Measurements from ENCODE around the gene MS4A14.

The MS4A14 gene

DNA sequence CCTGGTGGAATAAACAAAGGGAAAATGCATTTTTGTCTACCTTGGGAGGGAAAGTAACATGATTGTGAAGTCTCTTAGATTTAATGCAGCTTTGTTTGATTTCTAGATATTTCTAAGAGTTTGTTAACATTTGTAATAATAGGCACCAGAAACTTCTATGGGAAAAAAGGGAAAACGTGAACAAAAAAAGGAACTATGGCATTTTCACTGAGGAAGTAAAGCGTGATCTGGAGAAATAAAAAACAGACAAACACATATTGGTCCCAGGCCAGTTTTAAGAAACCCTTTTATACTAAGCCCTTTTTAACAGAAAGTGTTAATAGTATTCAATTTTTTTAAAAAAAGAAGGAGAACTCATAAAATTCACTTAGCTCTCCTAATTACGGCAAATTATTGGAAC lies 24.9 kb upstream of the MS4A14 start:
- TF ChIP-seq, protein P1, sequence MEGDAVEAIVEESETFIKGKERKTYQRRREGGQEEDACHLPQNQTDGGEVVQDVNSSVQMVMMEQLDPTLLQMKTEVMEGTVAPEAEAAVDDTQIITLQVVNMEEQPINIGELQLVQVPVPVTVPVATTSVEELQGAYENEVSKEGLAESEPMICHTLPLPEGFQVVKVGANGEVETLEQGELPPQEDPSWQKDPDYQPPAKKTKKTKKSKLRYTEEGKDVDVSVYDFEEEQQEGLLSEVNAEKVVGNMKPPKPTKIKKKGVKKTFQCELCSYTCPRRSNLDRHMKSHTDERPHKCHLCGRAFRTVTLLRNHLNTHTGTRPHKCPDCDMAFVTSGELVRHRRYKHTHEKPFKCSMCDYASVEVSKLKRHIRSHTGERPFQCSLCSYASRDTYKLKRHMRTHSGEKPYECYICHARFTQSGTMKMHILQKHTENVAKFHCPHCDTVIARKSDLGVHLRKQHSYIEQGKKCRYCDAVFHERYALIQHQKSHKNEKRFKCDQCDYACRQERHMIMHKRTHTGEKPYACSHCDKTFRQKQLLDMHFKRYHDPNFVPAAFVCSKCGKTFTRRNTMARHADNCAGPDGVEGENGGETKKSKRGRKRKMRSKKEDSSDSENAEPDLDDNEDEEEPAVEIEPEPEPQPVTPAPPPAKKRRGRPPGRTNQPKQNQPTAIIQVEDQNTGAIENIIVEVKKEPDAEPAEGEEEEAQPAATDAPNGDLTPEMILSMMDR (IDR thresholded peaks at IDR 0.05; ENCODE audit: insufficient read depth, low read depth, low read length, missing control alignments) = no peak
- no peak for DNase-seq (ENCODE audit: low read depth)

DNA sequence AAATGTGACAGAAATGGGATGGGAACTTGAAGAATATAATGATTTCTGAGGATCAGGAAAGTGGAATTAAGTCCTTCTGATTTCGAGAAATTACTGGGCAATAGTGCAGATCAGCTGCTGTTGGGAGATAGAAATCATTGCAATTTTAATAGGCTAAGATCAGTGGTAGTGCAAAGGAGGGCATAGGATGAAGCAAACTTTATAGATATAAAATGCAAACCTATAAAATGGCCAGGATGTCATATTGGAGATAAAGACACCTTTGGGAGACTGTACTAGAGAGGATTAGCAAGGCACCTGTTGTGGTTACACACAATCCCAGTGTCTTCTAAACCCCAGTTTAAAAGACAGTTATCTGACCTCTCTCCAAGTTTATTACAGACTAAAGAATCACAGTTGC lies 24.4 kb upstream of the MS4A14 start:
- TF ChIP-seq, protein P1 (IDR thresholded peaks at IDR 0.05; ENCODE audit: insufficient read depth, low read depth, low read length, missing control alignments) = no peak

More for the DNA sequence above, 24.9 kb upstream of the MS4A14 start:
- H3K4me3 ChIP-seq (ENCODE audit: low read depth, low read length) = no peak overlapping the region

DNA sequence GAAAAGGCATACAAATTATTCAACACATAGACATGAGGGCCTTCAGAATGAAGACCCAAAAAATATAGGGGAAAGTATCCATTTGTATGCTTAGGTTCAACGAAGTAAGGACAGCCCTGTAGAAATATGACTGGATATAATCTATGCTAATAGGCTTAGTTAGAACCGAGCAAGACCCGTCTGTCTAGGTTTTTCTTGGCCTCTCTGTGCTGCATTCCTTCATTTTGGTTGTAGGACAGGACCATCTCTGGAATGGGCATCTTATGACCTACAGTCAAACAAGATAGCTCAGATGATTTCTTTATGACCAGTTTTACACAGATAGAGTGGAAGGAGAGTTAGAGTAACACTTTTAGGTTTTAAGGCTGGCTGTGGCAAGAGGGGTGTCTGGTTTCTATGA lies 23.5 kb upstream of the MS4A14 start:
- no peak for DNase-seq (ENCODE audit: low read depth)
- TF ChIP-seq, protein P1 (IDR thresholded peaks at IDR 0.05; ENCODE audit: insufficient read depth, low read depth, low read length, missing control alignments) = no peak
- no peak overlapping the region for H3K4me3 ChIP-seq (ENCODE audit: low read depth, low read length)

More for the DNA sequence above, 24.4 kb upstream of the MS4A14 start:
- H3K4me3 ChIP-seq (ENCODE audit: low read depth, low read length) = no peak overlapping the region
- DNase-seq (ENCODE audit: low read depth) = no peak

DNA sequence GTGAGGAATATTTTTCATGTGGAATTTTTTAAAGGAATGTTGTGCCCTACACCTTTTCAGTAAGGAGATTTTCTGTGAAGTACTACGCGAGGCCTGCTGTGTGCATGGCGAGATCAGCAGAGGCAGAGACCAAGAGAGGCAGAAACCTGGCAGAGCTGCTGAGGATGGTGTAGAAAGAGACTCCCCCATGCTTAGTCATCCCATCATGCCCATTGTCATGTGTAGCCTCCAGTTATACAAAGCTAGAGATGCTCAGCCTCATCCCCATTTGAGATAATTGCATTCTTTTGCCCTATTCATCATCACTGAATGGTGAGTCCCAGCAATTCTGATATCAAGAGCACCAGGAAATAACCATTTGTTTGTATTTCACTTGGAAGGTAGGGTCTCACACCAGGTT lies 20.9 kb upstream of the MS4A14 start:
- no peak for DNase-seq (ENCODE audit: low read depth)
- H3K4me3 ChIP-seq (ENCODE audit: low read depth, low read length) = no peak overlapping the region
- TF ChIP-seq, protein P1 (IDR thresholded peaks at IDR 0.05; ENCODE audit: insufficient read depth, low read depth, low read length, missing control alignments) = no peak

DNA sequence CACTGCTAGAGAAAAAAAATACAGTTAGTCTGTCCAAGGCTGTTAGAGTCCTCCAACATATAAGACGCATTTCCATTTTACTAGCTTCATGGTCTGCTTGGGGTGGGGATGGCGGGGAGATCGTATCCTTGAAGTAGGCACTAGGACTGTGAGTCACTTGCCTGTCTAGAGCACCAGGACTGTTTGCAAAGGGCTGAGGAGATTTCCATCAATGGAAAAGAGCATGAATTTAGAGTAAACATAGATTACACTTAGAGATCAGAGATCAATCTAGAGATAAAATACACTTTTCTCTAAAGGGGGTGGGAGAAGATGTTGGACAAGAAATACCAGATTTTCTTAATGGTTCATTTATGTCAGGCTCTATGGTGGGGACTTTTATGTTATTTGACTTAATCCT lies 19.7 kb upstream of the MS4A14 start:
- no peak for DNase-seq (ENCODE audit: low read depth)
- no peak overlapping the region for H3K4me3 ChIP-seq (ENCODE audit: low read depth, low read length)
- TF ChIP-seq, protein P1 (IDR thresholded peaks at IDR 0.05; ENCODE audit: insufficient read depth, low read depth, low read length, missing control alignments) = no peak

DNA sequence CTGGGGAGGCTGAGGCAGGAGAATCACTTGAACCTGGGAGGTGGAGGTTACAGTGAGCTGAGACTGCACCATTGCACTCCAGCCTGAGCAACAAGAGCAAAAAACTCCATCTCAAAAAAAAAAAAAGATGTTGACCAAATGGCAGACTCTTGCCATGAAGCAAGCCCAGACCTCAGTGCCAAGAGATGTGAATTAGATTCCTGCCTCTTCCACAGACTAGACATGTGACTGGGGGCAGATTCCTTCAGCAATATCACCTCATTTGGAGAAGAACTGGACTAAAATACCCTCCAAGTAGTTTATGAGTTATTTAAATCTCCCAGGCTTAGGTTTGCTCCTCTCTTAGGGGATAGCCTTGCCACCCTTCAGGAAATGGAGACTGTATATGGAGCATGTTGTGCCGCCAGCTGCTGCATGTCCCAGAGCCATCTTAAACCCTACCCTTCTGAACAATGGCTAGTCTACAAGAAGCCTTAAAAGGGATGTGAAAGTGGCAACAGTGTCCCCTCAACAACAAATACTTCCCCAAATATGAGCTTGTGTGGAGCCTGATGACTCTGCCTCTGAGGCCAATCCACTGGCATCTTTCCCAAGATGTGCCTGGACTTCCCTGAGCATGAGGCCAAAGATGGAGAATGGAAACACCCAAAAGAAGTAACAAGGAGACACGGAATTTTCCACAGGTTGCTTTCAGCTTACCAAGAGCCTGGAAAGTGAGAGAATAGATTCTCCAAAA lies 18.7 kb upstream of the MS4A14 start:
- peak; percentile 77 for DNase-seq (ENCODE audit: low read depth)
- H3K4me3 ChIP-seq (ENCODE audit: low read depth, low read length) = peak overlapping the region; percentile 25; the same call in 1 of the 2 replicates
- TF ChIP-seq, protein P1 (IDR thresholded peaks at IDR 0.05; ENCODE audit: insufficient read depth, low read depth, low read length, missing control alignments) = no peak

DNA sequence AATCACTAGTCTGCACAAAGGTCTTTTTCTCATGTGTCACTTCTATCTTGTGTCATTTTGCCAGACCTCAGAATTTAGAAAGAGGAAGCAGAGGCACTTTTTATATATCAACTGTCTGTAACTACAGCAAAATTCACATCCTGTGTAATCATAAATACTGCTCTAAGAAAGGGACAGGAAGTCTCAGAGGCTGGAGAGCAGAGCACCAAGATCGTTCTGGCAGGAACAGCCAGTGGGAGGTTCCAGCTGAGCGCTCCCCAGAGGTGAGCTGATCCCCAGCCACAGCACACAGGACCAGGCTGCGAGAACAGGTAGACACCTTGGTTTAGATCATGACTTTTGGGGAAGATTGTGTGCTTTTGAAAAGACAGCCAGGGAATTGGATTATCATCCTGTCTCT lies 17.9 kb upstream of the MS4A14 start, which contains the start of gene MS4A7:
Gene MS4A7 (plus strand): TSS at position 179 of the 400 bp plus-strand sequence. CDS start 4,610 bp downstream, outside the sequence.
- peak; percentile 87 for DNase-seq (ENCODE audit: low read depth)
- TF ChIP-seq, protein P1 (IDR thresholded peaks at IDR 0.05; ENCODE audit: insufficient read depth, low read depth, low read length, missing control alignments) = no peak
- peak within 1 kb of the TSS; percentile 25 for H3K4me3 ChIP-seq (ENCODE audit: low read depth, low read length)
